Measurements from ENCODE around the gene GRB10.

The GRB10 gene

GRCh38 chr7:50757703-50758390, 24.8 kb downstream of the GRB10 start:
- TF ChIP-seq CTCF (IDR thresholded peaks at IDR 0.05; ENCODE audit: borderline replicate concordance, insufficient read depth, low read depth, low read length) = no peak
- H3K4me3 ChIP-seq (ENCODE audit: low read depth, low read length) = no peak overlapping the region

- TF ChIP-seq CTCF (IDR thresholded peaks at IDR 0.05; ENCODE audit: borderline replicate concordance, insufficient read depth, low read depth, low read length) = no peak
- no peak overlapping the region for H3K4me3 ChIP-seq (ENCODE audit: low read depth, low read length)
Observed at GRCh38 chr7:50756180-50756579, 26.5 kb downstream of the GRB10 start.

- no peak for TF ChIP-seq CTCF (IDR thresholded peaks at IDR 0.05; ENCODE audit: borderline replicate concordance, insufficient read depth, low read depth, low read length)
Observed at GRCh38 chr7:50754684-50755083, 28.0 kb downstream of the GRB10 start.

GRCh38 chr7:50754241-50754640, 28.5 kb downstream of the GRB10 start:
- no peak for TF ChIP-seq CTCF (IDR thresholded peaks at IDR 0.05; ENCODE audit: borderline replicate concordance, insufficient read depth, low read depth, low read length)
- no peak overlapping the region for H3K4me3 ChIP-seq (ENCODE audit: low read depth, low read length)

More at GRCh38 chr7:50754684-50755083, 28.0 kb downstream of the GRB10 start:
- no peak overlapping the region for H3K4me3 ChIP-seq (ENCODE audit: low read depth, low read length)

GRCh38 chr7:50752422-50752821, 30.3 kb downstream of the GRB10 start:
- no peak for TF ChIP-seq CTCF (IDR thresholded peaks at IDR 0.05; ENCODE audit: borderline replicate concordance, insufficient read depth, low read depth, low read length)
- H3K4me3 ChIP-seq (ENCODE audit: low read depth, low read length) = no peak overlapping the region

- H3K4me3 ChIP-seq (ENCODE audit: low read depth, low read length) = no peak overlapping the region
- TF ChIP-seq CTCF (IDR thresholded peaks at IDR 0.05; ENCODE audit: borderline replicate concordance, insufficient read depth, low read depth, low read length) = no peak
Observed at GRCh38 chr7:50751146-50751545, 31.6 kb downstream of the GRB10 start.

GRCh38 chr7:50749896-50750295, 32.8 kb downstream of the GRB10 start:
- no peak overlapping the region for H3K4me3 ChIP-seq (ENCODE audit: low read depth, low read length)
- TF ChIP-seq CTCF (IDR thresholded peaks at IDR 0.05; ENCODE audit: borderline replicate concordance, insufficient read depth, low read depth, low read length) = no peak
